CD4-positive, alpha-beta T cell treated with Interleukin-17A for 1 hour (primary cell): ENCODE results near the gene FOXN3.
"Not testable (repeated sequence)": the region's sequence is repeated elsewhere in the genome, so short reads cannot be mapped to it uniquely, and the experiment has no call there.

ENCODE experiments used
- DNase-seq: peaks from one replicate; pipeline ENCODE4 v3.0.0-alpha.2; 2020

FOXN3 gene

GRCh38 chr14:89112720-89113119 lies 304.3 kb downstream of the FOXN3 start:
- DNase-seq = no peak

GRCh38 chr14:89111766-89112543 lies 305.1 kb downstream of the FOXN3 start:
- not testable (repeated sequence) for DNase-seq

- not testable (repeated sequence) for DNase-seq
These were observed 305.8 kb downstream of the FOXN3 start for GRCh38 chr14:89111232-89111631.

GRCh38 chr14:89110110-89110509 lies 306.9 kb downstream of the FOXN3 start:
- no peak for DNase-seq

GRCh38 chr14:89108608-89109007 lies 308.4 kb downstream of the FOXN3 start:
- DNase-seq = no peak

- DNase-seq = no peak
These were observed 309.4 kb downstream of the FOXN3 start for GRCh38 chr14:89107626-89108025.
